ENCODE data around the gene MIB2. TPM values are rescaled to one million over a fixed set of nuclear protein-coding genes. Genes with fewer than 3 reads are reported as not detected.

The MIB2 gene
- total RNA-seq, 1 donor from 2014 or later = 144 TPM

GRCh38 chr1:1617516-1617915 is 2.2 kb downstream of the MIB2 start:
- Mint-ChIP-seq H3K4me1 (ENCODE audit: low read depth) (peaks cover 21% of the 10 kb centered on the region), H3K27ac (peak overlapping the region; percentile 20), H3K27me3 (no peaks in the 10 kb centered on the region), H3K36me3 (ENCODE audit: insufficient read depth) (peaks cover 3% of the 10 kb centered on the region), H3K4me3 (ENCODE audit: low read depth) (peak overlapping the region; percentile 77), H3K9me3 (ENCODE audit: low read depth) (no peaks in the 10 kb centered on the region)
- DNase-seq (ENCODE audit: low spot score, unreplicated experiment) = no peak
- no peak for TF ChIP-seq CTCF (IDR thresholded peaks at IDR 0.05; ENCODE audit: unreplicated experiment)

DNA sequence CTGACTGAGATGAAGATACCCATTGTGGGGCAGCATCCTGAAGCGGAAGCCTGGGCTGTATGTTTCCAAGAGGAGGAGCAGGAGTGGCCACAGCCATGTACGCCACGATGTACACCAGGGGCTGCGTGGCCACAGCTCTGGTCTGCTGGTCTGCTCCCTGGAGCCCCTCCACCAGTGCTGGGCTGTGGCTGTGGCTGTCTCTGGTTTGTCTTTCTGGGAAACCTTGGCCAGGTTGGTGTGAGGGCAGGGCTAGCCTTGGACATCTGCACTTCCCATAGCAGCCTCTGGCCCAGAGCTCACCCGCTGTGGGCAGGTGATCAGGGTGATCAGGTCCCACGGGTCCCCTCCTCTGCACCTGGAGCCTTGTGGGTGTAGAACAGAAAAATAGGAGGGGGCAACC is 2.6 kb downstream of the MIB2 start:
- Mint-ChIP-seq H3K4me3 (ENCODE audit: low read depth) (no peak overlapping the region), H3K9me3 (ENCODE audit: low read depth) (no peaks in the 10 kb centered on the region), H3K27ac (no peak overlapping the region), H3K27me3 (no peaks in the 10 kb centered on the region), H3K36me3 (ENCODE audit: insufficient read depth) (peaks cover 3% of the 10 kb centered on the region), H3K4me1 (ENCODE audit: low read depth) (peaks cover 21% of the 10 kb centered on the region)
- no peak for TF ChIP-seq CTCF (IDR thresholded peaks at IDR 0.05; ENCODE audit: unreplicated experiment)
- no peak for DNase-seq (ENCODE audit: low spot score, unreplicated experiment)

- no peak for TF ChIP-seq CTCF (IDR thresholded peaks at IDR 0.05; ENCODE audit: unreplicated experiment)
- Mint-ChIP-seq H3K27ac (no peak overlapping the region), H3K4me1 (ENCODE audit: low read depth) (peaks cover 19% of the 10 kb centered on the region), H3K36me3 (ENCODE audit: insufficient read depth) (peaks cover 3% of the 10 kb centered on the region), H3K9me3 (ENCODE audit: low read depth) (no peaks in the 10 kb centered on the region), H3K4me3 (ENCODE audit: low read depth) (no peak overlapping the region), H3K27me3 (no peaks in the 10 kb centered on the region)
- no peak for DNase-seq (ENCODE audit: low spot score, unreplicated experiment)
Observed at GRCh38 chr1:1618396-1619068, 3.2 kb downstream of the MIB2 start.

DNA sequence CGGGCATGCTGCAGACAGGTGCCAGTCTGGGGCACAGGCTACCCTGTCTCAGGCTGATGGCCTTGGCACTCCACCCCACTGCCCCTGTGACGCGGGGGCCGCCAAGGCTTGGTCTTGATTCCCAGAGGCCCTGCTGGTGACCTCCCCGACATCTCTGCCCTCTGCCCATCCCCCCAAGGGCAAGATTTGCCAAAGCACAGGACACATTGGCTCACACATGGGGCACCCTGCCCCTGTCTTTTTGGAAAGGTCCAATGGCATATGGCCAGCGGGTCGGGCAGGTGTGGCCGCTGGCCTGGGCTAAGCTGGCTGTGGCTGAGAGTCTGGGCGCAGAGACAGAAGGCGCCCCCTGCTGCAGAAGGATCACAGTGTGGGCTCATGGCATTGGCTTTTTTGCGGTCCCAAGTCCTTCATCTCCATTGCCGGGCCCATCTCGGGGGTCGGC is 4.6 kb downstream of the MIB2 start:
- no peak for DNase-seq (ENCODE audit: low spot score, unreplicated experiment)
- Mint-ChIP-seq H3K9me3 (ENCODE audit: low read depth) (no peaks in the 10 kb centered on the region), H3K4me3 (ENCODE audit: low read depth) (no peak overlapping the region), H3K27me3 (no peaks in the 10 kb centered on the region), H3K4me1 (ENCODE audit: low read depth) (peaks cover 5% of the 10 kb centered on the region), H3K27ac (no peak overlapping the region), H3K36me3 (ENCODE audit: insufficient read depth) (peaks cover 2% of the 10 kb centered on the region)
- peak; percentile 24 for TF ChIP-seq CTCF (IDR thresholded peaks at IDR 0.05; ENCODE audit: unreplicated experiment)

DNA sequence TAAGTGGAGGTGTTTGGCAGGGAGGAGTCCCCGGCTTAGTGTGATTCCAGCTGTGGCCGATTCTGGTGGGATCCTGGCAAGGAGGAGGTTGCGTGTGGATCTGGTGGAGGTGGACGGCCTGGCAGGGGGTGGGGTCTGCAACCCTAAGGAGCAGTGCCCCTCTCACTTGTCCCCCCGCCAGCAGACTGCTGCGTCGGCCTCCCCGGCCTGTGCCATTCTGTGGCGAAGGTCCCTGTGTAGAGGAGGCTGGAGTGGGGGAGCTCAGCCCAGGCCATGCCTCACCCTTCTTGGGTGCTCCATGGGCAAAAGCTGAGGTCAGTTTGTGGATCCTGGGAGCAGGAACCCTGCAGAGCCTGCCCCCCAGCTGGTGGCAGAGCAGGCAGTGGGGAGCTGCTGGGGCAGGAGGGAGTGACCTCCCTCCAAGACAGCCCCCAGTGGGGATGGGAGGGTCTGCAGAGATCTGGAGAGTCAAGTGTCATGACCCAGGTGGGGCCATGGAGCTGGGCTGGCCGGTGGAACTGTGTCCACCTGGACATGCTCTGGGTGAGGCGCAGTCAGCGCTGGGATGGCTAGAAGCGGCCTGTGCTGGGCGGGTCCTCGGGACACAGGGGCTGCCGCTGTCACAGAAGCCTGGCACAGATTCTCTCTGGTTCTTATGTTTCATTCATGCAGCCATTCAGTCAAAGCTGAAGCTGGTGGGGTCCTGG is 5.3 kb downstream of the MIB2 start:
- Mint-ChIP-seq H3K36me3 (ENCODE audit: insufficient read depth) (peaks cover 2% of the 10 kb centered on the region), H3K4me1 (ENCODE audit: low read depth) (peaks cover 4% of the 10 kb centered on the region), H3K9me3 (ENCODE audit: low read depth) (no peaks in the 10 kb centered on the region), H3K4me3 (ENCODE audit: low read depth) (no peak overlapping the region), H3K27me3 (no peaks in the 10 kb centered on the region), H3K27ac (no peak overlapping the region)
- no peak for DNase-seq (ENCODE audit: low spot score, unreplicated experiment)
- TF ChIP-seq CTCF (IDR thresholded peaks at IDR 0.05; ENCODE audit: unreplicated experiment) = no peak
